ENCODE results near the gene HSD17B1.

Gene HSD17B1

GRCh38 chr17:42563950-42564349, 11.2 kb downstream of the HSD17B1 start:
- Histone ChIP-seq H3K4me1 (peaks cover 4 to 66% (median 55%) of the 10 kb centered on the region in 4 donors), H3K4me3 (no peak overlapping the region), H3K36me3 (peaks cover 18 to 32% (median 27%) of the 10 kb centered on the region in 3 donors), H3K9me3 (no peaks in the 10 kb centered on the region), H3K27me3 (no peaks in the 10 kb centered on the region), H3K27ac (no peak overlapping the region)
- DNase-seq = no peak
- intact Hi-C loops (cut with DNase I; ENCODE audit: low total_unique reads) = no loop called here
- TF ChIP-seq, protein P1, sequence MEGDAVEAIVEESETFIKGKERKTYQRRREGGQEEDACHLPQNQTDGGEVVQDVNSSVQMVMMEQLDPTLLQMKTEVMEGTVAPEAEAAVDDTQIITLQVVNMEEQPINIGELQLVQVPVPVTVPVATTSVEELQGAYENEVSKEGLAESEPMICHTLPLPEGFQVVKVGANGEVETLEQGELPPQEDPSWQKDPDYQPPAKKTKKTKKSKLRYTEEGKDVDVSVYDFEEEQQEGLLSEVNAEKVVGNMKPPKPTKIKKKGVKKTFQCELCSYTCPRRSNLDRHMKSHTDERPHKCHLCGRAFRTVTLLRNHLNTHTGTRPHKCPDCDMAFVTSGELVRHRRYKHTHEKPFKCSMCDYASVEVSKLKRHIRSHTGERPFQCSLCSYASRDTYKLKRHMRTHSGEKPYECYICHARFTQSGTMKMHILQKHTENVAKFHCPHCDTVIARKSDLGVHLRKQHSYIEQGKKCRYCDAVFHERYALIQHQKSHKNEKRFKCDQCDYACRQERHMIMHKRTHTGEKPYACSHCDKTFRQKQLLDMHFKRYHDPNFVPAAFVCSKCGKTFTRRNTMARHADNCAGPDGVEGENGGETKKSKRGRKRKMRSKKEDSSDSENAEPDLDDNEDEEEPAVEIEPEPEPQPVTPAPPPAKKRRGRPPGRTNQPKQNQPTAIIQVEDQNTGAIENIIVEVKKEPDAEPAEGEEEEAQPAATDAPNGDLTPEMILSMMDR (IDR thresholded peaks at IDR 0.05) = no peak

- no peak overlapping the region for H3K27ac ChIP-seq
- TF ChIP-seq, protein P1 (IDR thresholded peaks at IDR 0.05) = no peak
- intact Hi-C loops (cut with DNase I; ENCODE audit: low total_unique reads) = no loop called here
- no peak overlapping the region for H3K4me3 ChIP-seq
- DNase-seq = no peak
- H3K36me3 ChIP-seq = peaks cover 28 to 42% (median 37%) of the 10 kb centered on the region in 3 donors
- H3K27me3 ChIP-seq = no peaks in the 10 kb centered on the region
- no peaks in the 10 kb centered on the region for H3K9me3 ChIP-seq
- peaks cover 4 to 66% (median 54%) of the 10 kb centered on the region in 4 donors for H3K4me1 ChIP-seq
Measured at GRCh38 chr17:42564815-42565522, 12.2 kb downstream of the HSD17B1 start.

GRCh38 chr17:42565523-42566214, 12.9 kb downstream of the HSD17B1 start:
- H3K36me3 ChIP-seq = peaks cover 35 to 49% (median 43%) of the 10 kb centered on the region in 3 donors
- peaks cover 4 to 66% (median 51%) of the 10 kb centered on the region in 4 donors for H3K4me1 ChIP-seq
- intact Hi-C loops (cut with DNase I; ENCODE audit: low total_unique reads) = no loop called here
- no peak for DNase-seq
- H3K9me3 ChIP-seq = no peaks in the 10 kb centered on the region
- no peaks in the 10 kb centered on the region for H3K27me3 ChIP-seq
- H3K27ac ChIP-seq = peak overlapping the region in 1 of 2 donors; percentile 92
- TF ChIP-seq, protein P1 (IDR thresholded peaks at IDR 0.05) = no peak
- no peak overlapping the region for H3K4me3 ChIP-seq

DNA sequence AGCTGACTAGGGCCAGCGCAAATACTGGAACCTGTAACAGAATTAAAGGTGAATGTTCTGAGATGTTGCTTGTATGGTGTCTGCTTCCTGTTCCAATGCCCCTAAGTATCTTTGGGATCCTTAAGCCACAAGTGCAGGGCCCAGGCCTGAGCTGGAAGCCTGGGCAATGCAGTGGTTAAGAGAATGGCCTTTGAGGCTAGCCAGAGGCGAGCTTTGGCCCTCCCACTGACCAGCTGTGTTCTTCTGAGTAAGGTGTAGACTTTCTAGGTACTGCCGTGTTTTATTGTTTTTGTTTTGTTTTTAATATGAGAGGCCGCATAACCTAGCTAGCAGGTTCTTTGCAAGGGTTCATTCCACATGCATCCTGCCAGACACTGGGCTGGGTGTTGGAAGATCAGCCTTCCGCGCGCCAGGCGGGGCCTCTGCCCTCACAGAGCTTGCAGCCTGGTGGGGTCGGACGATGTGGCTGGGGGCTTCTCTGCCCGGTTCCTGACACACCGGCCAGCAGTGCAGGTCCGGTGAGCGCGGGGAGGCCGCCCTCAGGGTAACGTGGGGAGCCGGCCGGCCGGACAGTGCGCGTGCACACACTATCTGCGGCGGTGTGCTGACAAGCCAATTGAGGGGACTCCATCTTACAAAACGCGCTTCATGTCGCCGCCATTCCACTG, 13.6 kb downstream of the HSD17B1 start:
- Histone ChIP-seq H3K4me3 (peak overlapping the region; percentile 80), H3K27me3 (no peaks in the 10 kb centered on the region), H3K9me3 (no peaks in the 10 kb centered on the region), H3K36me3 (peaks cover 42 to 56% (median 50%) of the 10 kb centered on the region in 3 donors), H3K4me1 (peaks cover 4 to 65% (median 47%) of the 10 kb centered on the region in 4 donors), H3K27ac (peak overlapping the region; percentile 91 to 92)
- TF ChIP-seq, protein P1 (IDR thresholded peaks at IDR 0.05) = no peak
- intact Hi-C loops (cut with DNase I; ENCODE audit: low total_unique reads) = no loop called here
- DNase-seq = no peak

DNA sequence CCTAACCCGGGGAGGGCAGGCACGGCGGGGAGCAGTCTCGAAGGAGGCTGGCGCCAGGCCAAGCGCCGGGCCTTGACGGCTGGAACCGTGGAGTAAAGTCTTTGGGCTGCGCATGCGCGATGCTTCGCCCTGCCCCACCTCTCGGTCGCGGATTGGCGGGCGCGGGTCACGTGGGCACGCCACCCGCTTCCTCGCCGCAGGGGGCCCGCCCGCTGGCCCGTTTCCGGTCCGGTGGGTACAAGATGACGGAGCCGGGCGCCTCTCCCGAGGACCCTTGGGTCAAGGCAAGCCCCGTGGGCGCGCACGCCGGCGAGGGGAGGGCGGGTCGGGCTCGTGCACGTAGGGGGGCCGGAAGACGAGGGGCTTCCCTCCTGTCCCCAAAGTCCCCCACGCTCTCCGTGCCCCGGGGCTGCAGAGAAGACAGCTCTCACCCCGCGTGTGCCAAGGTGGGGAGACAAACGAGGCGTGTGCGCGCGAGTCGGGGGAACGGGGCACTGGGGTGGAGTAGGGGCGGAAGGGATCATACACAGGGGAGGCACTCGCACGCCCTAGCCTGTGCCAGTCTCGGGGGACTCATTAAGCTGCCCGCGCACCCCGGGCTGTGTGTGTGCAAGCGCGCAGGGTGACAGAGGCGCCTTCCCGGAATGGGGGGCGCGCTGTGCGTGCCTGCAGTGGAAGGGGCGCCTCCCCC, 14.3 kb downstream of the HSD17B1 start, which contains the start of gene MLX:
Gene MLX, plus strand, starts transcription at position 218 of the 691 bp plus-strand sequence. Its CDS starts 25 bp downstream, at position 243.
- H3K36me3 ChIP-seq = peaks cover 48 to 62% (median 57%) of the 10 kb centered on the region in 3 donors
- peak; percentile 92 to 97 for DNase-seq

More for the DNA sequence above, 14.3 kb downstream of the HSD17B1 start, which contains the start of gene MLX:
- Histone ChIP-seq H3K27ac (peak within 1 kb of the TSS; percentile 91 to 92), H3K4me1 (peaks cover 4 to 66% (median 46%) of the 10 kb centered on the region in 4 donors), H3K27me3 (no peaks in the 10 kb centered on the region), H3K9me3 (no peaks in the 10 kb centered on the region), H3K4me3 (peak within 1 kb of the TSS; percentile 80)
- intact Hi-C loops (cut with DNase I; ENCODE audit: low total_unique reads) = no loop called here
- TF ChIP-seq, protein P1 (IDR thresholded peaks at IDR 0.05) = no peak

All from tibial artery (tissue), 4 donors.